ENCODE data around the gene ACOT6.

ACOT6 gene

GRCh38 chr14:73662487-73662943 is 50.2 kb downstream of the ACOT6 start:
- peak; percentile 65 for TF ChIP-seq CTCF (IDR thresholded peaks at IDR 0.05; ENCODE audit: insufficient read depth, low read depth, low read length, missing control alignments)
- peak; percentile 94 for DNase-seq (ENCODE audit: low read depth)

GRCh38 chr14:73663548-73664212 is 51.4 kb downstream of the ACOT6 start:
- no peak for TF ChIP-seq CTCF (IDR thresholded peaks at IDR 0.05; ENCODE audit: insufficient read depth, low read depth, low read length, missing control alignments)
- no peak for DNase-seq (ENCODE audit: low read depth)
- H3K4me3 ChIP-seq (ENCODE audit: low read length): no peak overlapping the region

More at GRCh38 chr14:73662487-73662943, 50.2 kb downstream of the ACOT6 start:
- no peak overlapping the region for H3K4me3 ChIP-seq (ENCODE audit: low read length)

GRCh38 chr14:73665130-73665529 is 52.8 kb downstream of the ACOT6 start:
- H3K4me3 ChIP-seq (ENCODE audit: low read length): no peak overlapping the region
- TF ChIP-seq CTCF (IDR thresholded peaks at IDR 0.05; ENCODE audit: insufficient read depth, low read depth, low read length, missing control alignments): no peak
- no peak for DNase-seq (ENCODE audit: low read depth)

- H3K4me3 ChIP-seq (ENCODE audit: low read length): no peak overlapping the region
- no peak for DNase-seq (ENCODE audit: low read depth)
- no peak for TF ChIP-seq CTCF (IDR thresholded peaks at IDR 0.05; ENCODE audit: insufficient read depth, low read depth, low read length, missing control alignments)
Measured at GRCh38 chr14:73666583-73666982, 54.3 kb downstream of the ACOT6 start.

GRCh38 chr14:73667854-73668253 is 55.5 kb downstream of the ACOT6 start:
- H3K4me3 ChIP-seq (ENCODE audit: low read length): no peak overlapping the region
- no peak for DNase-seq (ENCODE audit: low read depth)
- no peak for TF ChIP-seq CTCF (IDR thresholded peaks at IDR 0.05; ENCODE audit: insufficient read depth, low read depth, low read length, missing control alignments)

Measured in epithelial cell of esophagus (primary cell).